NCI-H1092 treated with DMSO at 0.1 percent for 48 hours (cell line): ENCODE results near the gene TTLL10.
"Not testable (repeated sequence)": the region's sequence is repeated elsewhere in the genome, so short reads cannot be mapped to it uniquely, and the experiment has no call there.

ENCODE experiments used
- DNase-seq: peaks from one replicate; lab custom pipeline; 2025; lab: John Stamatoyannopoulos, UW

The TTLL10 gene

DNA sequence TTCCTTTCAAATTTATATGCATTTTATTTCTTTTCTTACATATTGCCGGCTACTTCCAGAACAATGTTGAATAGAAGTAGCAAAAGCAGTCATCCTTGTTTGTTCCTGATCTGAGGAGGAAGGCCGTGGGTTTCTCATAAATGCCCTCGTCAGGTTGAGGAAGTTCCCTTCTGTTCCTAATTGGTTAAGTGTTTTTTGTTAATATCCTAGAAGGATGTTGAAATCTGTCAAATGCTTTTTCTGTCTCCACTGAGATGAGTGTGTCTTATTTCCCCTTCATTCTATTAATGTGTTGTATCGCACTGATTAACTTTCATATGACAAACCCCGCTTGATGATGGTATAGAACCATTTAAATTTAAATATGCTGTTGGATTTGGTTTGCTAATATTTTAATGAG is 15.4 kb downstream of the TTLL10 start:
- DNase-seq = no peak

- no peak for DNase-seq
These were observed 18.1 kb downstream of the TTLL10 start for GRCh38 chr1:1191734-1192133.

GRCh38 chr1:1194723-1195122 is 21.0 kb downstream of the TTLL10 start:
- no peak for DNase-seq

GRCh38 chr1:1195726-1196125 is 22.0 kb downstream of the TTLL10 start:
- not testable (repeated sequence) for DNase-seq

DNA sequence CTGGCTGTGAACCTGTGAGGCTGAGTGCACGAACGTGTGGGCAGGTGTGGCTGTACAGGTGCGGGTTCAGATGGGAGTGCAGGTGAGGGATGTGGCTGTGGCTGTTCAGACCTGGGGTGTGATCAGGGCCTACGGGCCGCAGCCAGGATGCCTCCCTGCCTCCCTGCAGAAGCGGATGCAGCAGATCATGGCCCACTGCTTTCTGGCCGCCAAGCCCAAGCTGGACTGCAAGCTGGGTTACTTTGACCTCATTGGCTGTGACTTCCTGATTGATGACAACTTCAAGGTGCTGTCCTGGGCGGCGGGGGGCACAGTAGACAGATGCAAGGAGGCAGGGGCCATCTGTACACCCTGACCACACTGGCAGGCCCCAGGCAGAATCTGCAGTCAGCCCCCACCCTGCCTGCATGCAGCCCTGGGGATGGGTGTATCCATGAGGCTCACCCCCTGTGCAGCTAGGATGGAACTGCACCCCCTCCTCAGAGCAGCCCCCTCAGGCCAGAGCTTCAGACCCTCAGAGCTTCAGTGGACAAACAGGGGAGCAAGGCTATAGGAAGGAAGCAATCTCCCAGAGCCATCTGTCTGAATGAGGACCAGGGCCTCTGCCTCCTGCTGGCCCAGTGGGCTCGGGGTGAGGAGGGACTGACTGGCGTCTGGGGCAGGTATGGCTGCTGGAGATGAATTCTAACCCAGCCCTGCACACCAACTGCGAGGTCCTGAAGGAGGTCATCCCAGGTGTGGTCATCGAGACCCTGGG is 22.9 kb downstream of the TTLL10 start:
- DNase-seq = no peak

DNA sequence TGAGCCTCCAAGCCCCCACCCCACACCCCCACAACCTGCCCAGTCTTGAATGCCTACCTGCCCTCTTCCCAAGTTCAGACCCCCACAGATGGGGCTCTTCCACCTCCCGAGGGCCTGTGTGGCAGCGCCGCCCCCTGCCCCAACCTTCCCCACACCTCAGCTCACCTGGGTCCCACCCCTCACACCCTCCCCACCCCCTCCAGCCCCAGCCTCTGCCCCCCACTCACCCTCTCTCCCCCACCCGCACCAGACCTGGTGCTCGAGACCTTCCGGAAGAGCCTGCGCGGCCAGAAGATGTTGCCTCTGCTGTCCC is 23.5 kb downstream of the TTLL10 start:
- DNase-seq = no peak

- DNase-seq = no peak
These were observed 24.1 kb downstream of the TTLL10 start for GRCh38 chr1:1197551-1198422.

DNA sequence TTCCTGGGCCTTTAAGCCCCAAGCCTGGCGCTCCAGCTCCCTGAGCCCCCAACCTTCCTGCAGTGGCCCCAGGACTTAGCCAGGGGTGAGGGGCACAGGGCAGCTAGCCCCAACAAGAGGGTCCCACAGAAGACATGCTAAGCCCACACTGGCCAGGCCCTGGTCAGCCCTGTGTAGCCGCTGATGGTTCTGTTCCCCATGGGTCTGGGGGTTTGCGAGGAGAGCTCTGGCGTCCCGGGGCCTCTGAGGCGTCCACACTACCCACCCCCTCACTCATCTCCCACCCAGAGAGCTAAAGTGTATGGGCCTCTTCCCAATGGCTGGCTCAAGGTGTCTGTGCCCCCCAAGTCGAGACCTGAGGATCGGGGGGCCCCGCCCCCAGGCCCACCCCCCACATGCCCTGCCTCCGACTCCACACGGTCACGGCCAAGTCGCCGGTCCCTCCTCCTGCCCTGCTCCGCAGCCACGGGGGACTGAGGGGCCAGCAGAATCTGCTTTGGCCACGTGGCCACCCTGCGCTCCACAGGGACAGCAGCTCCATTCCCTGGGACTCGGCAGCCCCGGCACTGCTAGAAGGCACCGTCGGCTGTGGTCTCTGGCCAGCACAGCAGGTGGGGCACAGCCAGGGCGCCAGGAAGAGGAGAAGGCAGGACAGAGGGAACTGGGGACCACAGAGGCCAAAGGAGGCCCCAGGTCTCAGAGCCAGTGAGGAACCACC is 24.9 kb downstream of the TTLL10 start:
- no peak for DNase-seq

GRCh38 chr1:1199141-1199960 is 25.7 kb downstream of the TTLL10 start:
- no peak for DNase-seq

- DNase-seq = no peak
These were observed 26.5 kb downstream of the TTLL10 start for GRCh38 chr1:1199961-1200875.

- no peak for DNase-seq
These were observed 27.5 kb downstream of the TTLL10 start for GRCh38 chr1:1200876-1201810.

DNA sequence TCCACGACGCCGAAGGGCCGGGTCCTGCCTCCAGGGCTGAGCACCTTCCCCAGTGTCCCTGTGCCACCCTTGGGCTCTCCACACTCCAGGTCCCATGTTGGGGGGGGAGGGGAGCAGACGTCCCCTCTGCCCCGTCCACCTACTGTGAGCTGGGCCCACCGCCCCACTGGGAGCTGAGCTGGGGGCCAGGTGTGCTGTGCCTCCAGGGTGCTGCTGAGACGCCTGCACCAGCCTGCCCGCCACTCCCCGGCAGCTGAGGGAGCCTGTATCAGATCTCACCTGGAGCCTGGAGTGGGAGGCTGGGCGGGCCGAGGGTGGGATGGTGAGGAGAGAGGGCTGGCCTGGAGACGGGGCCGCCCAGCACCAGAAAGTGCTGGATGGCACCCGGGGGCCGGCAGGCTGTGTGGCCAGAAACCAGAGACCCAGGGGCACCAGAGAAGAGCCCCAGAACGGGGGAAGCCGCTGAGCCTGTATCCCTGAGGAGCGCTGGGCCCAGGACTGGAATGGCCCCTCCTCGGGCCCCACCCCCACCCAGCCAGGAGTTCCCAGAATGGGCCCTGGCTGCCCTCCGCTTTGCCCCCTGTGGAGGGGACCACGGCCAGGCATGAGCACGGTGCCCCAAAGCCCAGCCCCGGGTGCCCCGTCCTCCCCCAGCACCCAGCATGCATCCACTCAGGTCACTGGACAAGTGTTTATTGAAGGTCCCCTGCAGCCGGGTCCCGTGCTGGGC is 29.3 kb downstream of the TTLL10 start:
- DNase-seq = no peak

- DNase-seq = no peak
These were observed 30.1 kb downstream of the TTLL10 start for GRCh38 chr1:1203561-1204424.

DNA sequence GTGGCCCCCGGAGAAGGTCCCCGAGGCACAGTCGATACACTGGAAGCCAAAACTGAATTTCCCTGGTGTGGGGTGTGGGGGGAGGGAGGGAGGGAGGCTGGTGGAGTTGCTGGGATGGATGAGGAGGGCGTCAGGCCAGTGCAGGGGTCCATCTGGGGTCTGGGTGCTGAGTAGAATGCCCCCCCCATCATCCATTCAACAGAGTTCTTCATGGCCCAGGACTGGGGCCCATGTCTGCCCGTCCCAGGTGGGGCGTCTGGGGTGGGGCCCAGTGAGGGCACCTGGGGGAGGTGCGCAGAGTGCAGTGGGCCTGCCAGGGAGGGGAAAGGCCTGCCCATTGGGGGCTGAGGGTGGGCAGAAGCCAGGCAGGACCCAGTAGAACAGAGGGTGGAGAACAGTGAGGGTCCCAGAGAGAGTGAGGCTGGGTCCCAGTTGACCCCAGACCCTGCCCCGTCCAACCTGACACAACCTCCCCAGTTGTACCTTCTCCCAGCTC is 30.8 kb downstream of the TTLL10 start:
- DNase-seq = no peak

DNA sequence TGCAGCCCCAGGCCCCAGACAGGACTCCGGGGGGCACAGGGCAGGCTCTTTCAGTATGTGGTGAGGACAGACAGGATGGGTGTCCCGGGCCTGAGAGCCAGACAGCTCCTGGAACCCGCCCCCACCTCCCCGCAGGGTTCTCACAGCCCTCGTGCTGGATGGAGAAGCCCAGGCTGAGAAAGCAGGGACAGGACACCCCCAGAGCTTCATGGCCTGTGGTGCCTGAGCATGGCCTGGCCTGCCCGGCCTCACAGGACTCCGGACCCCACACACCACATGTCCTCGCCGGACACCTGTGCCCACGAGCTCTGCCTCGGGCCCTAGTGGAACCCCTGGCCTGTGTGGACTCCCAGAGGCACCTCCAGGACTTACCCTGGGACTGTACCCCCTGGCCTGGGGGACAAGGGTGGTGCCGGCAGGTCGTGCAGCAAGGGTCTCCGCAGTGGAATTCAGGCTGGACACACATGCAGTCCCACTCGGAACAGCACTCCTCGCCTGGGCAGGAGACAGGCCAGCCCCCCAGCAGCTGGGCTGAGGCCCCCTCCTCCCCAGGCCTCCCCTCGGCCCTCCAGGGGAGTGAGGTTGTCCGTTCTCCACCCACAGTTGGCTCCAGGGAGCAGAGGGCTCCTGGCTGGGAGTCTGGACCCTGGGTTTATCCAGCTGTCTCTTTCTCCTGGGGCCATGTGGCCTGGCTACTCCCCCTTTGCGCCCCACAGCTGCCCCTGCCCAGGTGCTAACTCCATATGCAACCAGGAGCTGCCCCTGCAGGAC is 31.5 kb downstream of the TTLL10 start:
- DNase-seq = no peak

- no peak for DNase-seq
These were observed 32.2 kb downstream of the TTLL10 start for GRCh38 chr1:1205769-1206375.
